T-helper 1 cell (primary cell): ENCODE results near the gene PDCL2.
"Not testable (repeated sequence)": the region's sequence is repeated elsewhere in the genome, so short reads cannot be mapped to it uniquely, and the experiment has no call there.

Experiments
- DNase-seq, 5 donors: peaks; one replicate each; pipeline ENCODE4 v3.0.0-alpha.2; 2012 to 2020
- total RNA-seq, 4 donors: gene quantifications; one replicate each; lab custom pipeline; 2026; lab: John Stamatoyannopoulos, UW

Gene PDCL2, protein sequence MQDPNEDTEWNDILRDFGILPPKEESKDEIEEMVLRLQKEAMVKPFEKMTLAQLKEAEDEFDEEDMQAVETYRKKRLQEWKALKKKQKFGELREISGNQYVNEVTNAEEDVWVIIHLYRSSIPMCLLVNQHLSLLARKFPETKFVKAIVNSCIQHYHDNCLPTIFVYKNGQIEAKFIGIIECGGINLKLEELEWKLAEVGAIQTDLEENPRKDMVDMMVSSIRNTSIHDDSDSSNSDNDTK
- total RNA-seq, result 0 reads per million in 4 donors

GRCh38 chr4:55592014-55592413, at the start of gene PDCL2:
PDCL2 (minus strand) TSS chr4:55592245; CDS start chr4:55592109, 136 bp downstream.
- no peak for DNase-seq

DNA sequence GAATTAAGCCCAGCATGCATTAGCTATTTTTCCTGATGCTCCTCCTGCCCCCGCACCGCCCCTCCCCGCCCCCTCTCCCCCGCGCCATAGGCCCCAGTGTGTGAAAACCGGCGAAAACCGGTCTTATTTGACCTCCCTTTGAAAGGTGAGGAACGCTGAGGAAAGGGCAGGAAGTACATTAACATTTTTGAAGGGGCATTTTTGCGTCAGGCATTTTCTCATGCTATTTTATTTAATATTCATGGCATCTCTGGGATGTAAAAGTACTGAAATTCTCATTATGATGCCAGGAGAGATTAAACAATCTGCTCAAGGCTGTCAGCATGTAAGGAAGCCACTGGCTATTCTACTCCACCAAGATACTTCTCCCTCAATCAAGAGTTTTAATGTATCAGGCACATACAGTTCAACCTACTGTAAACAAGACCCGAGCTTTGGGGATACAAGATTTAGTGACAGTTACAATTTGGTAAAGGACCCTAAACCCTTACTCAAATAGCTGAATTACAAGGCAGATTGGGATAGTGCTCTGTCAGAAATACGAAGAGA, 45.3 kb upstream of the PDCL2 start:
- no peak for DNase-seq

DNA sequence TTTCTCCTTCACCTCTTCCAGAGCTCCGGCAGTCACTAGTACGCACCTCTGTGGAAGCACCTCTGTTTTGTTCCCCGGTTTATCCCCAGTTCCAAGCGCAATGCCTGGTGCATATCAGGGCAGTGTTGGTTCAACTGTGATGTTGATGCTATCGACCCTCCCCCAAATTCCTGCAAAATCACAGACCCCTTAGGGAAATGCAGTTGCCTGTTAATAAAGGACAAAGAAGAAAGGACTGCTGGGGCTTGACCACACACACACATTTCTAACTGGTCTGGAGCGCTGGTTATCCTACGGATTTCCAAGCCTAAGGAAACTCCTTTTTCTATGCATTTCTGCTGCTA, 44.6 kb upstream of the PDCL2 start:
- DNase-seq, result no peak

DNA sequence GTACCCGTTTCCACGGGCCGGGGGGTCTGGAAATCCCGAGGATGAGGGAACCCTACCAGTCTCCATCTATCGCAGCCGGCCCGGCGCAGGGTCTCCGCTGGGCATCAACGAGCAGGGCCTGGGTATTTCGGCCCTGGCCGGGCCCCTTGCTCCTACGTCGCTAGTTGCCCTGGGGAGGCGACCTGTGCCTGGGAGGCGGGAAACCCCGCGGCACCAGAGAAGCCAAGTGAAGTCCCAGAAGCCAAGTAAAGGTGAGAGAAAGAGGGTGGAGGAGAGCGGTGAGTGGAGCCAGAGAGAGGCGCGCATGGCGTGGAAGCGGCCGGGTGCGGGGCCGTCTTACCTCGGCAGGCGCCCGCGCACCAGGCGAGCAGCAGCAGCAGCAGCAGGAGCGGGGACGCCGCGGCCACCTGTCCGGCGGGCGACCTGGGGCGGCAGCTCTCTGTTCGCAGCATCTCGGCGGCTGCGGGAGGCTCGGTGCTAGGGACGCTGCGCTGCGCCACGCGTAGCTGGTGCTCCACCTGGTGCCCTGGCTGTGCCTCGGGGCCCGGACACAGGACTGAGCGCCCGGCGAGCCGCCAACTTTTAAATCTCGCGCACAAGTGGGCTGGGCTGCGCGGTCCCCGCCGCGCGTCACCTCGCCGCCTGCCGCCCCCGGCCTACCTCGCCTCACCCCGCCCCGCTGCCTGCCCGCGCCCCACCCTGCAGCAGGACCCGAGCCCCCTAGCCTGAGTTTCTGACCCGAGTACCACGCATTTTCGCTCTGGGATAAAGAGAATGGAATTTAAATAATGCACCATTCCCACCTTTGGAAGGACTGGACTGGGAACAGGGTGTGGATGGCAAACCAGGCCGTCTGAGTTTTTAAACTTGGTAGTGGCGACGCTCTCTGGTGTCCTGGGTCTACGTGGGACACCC, 44.0 kb upstream of the PDCL2 start, which contains the start of gene NMU:
Gene NMU, minus strand, starts transcription at position 558 of the 915 bp plus-strand sequence. Its CDS starts 106 bp downstream, at position 452.
- DNase-seq, result peak in 3 of 5 donors; percentile 7 to 50 (median 12)

- no peak for DNase-seq
Observed at GRCh38 chr4:55635282-55635681, 43.2 kb upstream of the PDCL2 start.

- no peak for DNase-seq
Observed at GRCh38 chr4:55634417-55635128, 42.5 kb upstream of the PDCL2 start.

- no peak for DNase-seq
Observed at GRCh38 chr4:55633903-55634302, 41.9 kb upstream of the PDCL2 start.

- no peak for DNase-seq
Observed at GRCh38 chr4:55625835-55626234, 33.8 kb upstream of the PDCL2 start.

DNA sequence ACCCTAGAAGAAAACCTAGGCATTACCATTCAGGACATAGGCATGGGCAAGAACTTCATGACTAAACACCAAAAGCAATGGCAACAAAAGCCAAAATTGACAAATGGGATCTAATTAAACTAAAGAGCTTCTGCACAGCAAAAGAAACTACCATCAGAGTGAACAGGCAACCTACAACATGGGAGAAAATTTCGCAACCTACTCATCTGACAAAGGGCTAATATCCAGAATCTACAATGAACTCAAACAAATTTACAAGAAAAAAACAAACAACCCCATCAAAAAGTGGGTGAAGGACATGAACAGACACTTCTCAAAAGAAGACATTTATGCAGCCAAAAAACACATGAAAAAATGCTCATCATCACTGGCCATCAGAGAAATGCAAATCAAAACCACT, 32.0 kb upstream of the PDCL2 start:
- DNase-seq, result not testable (repeated sequence)

GRCh38 chr4:55618546-55619143, 26.6 kb upstream of the PDCL2 start:
- no peak for DNase-seq

GRCh38 chr4:55617587-55618197, 25.6 kb upstream of the PDCL2 start:
- peak in 1 of 5 donors; percentile 58 for DNase-seq

DNA sequence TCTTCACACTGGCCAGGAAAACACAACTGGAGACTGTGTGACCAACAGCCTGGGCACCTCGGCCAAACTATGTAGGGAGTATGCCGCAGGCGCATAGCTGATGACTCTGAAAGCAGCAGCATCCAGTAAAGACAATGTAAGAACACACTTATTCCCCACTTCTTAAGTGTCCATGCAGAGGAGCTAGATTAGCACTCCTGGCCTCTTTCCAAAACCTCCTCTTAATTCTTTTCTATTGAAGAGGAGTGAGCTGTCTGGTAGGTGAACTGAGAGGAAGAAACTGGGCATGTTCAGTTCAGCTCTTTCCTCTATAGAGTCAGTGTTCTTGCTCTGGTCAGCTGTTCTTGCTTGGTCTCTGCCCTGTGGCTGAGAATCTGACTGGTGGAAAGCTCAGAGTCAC, 23.0 kb upstream of the PDCL2 start:
- no peak for DNase-seq

DNA sequence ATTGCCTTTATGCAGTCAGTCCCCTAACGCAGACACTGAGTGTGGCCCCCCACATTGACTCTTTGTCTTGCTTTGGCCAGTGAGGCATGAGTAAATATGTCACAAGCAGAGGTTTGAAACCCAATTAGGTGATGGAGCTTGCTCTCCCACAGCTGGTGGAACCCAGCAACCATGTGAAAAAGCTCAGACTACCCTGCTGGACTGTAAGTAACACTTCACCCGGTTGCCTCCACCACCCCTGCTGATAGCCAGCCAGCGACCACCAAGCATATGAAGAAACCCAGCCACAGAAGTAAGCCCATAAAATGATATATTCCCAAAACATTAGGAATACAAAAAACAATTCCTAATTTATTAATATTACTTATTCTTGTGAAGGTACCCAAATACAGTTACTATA, 21.6 kb upstream of the PDCL2 start:
- DNase-seq, result no peak

DNA sequence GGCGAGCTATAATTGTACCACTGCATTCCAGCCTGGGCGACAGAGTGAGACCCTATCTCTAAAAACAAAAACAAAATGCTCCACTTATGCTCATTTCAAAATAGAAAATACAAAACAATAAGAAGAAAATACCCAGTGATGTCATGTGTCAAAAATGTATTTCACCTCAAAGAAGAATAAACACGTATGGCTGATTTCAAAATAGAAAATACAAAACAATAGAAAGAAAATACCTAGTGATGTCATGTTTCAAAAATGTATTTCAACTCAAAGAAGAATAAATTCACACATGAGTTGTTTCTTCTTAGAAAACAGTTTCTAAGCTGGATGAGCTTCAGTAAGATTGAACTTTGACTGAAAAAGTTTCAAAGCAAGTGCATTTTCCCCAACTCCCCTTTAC, 20.3 kb upstream of the PDCL2 start:
- DNase-seq, result no peak

GRCh38 chr4:55611358-55612059, 19.5 kb upstream of the PDCL2 start:
- DNase-seq, result no peak

GRCh38 chr4:55610381-55610780, 18.3 kb upstream of the PDCL2 start:
- no peak for DNase-seq

- DNase-seq, result no peak
Observed at GRCh38 chr4:55609393-55609866, 17.4 kb upstream of the PDCL2 start.

DNA sequence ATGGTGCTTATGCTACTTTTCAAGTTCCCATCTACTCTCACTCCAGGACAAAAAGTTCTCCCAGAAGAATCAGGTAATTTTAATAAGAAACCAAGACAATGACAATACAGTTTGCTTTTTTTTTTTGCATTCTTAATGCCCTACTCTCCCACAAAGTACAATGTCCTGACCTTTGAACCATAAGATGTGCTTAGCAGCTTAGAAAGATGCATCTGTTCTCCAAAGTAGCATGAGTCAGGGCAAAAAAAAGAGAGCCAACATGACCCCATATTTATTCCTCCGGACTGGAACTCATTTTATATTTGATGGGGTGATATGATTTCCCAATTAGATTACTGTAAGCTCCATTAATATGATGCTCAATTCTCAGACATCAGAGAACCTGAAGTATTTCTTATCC, 16.5 kb upstream of the PDCL2 start:
- DNase-seq, result no peak

DNA sequence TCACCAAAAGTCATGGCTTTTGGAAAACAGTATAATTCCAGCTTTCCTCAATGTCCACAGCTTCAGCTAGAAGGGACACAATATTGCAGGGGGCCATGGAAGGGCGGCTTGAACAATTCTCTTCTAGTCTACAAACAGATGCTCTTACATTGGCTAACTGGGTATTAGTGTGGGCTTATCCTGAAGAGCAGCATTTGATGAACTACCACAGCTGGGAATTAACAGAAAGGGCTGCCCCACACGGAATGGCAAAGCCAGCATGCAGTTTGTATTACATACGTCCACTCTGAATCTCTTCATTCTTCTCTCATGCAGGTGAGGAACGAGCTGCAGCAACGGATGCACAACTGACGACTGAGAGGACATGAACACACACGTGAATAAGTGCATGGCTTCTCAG, 13.0 kb upstream of the PDCL2 start:
- DNase-seq, result no peak

DNA sequence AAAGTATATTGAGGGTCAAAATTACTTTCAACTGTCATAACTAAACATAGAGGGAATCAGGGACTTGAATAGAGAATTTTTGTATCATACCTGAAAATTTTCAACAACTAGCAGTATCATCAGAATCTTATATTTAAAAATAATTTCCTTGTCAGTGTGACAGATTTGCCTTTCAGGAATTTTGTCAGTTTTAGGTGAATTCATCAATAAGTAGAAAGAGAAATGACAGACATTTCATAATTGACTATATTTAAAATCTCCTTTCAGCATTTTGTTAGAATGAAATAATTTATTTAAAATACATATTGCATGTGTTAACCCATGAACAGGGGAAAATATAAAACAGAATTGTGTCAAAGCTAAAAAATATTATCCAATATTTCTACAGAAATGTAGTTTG, 8.6 kb upstream of the PDCL2 start:
- DNase-seq, result no peak

GRCh38 chr4:55598641-55599040, 6.6 kb upstream of the PDCL2 start:
- no peak for DNase-seq
